Hematopoietic multipotent progenitor cell (in vitro differentiated cells): Measurements from ENCODE around the gene P3R3URF. TPM values are rescaled to one million over a fixed set of nuclear protein-coding genes. Genes with fewer than 3 reads are reported as not detected.

Experiments
- DNase-seq, 3 donors: peaks; one replicate each; pipeline ENCODE4 v3.0.0-alpha.2; 2011 to 2015; ENCODE audit warnings: low read depth in 2 of 3, low spot score in 2 of 3
- total RNA-seq: library from RNA; depleted of rRNA; stranded (reverse); fragments of >200 nt; gene quantifications from one replicate; pipeline ENCODE4 v1.2.3, GENCODE V29; 2012

The P3R3URF gene
- total RNA-seq, 1 donor: not detected

- no peak for DNase-seq
These were observed 18.4 kb upstream of the P3R3URF start for GRCh38 chr1:46194641-46195193.

- no peak for DNase-seq
These were observed 17.8 kb upstream of the P3R3URF start for GRCh38 chr1:46193984-46194570.

- no peak for DNase-seq
These were observed 17.0 kb upstream of the P3R3URF start for GRCh38 chr1:46193285-46193684.

- DNase-seq: no peak
These were observed 15.9 kb upstream of the P3R3URF start for GRCh38 chr1:46192171-46192570.

- no peak for DNase-seq
These were observed 14.9 kb upstream of the P3R3URF start for GRCh38 chr1:46191033-46191701.

GRCh38 chr1:46190539-46190938 lies 14.3 kb upstream of the P3R3URF start:
- no peak for DNase-seq

GRCh38 chr1:46188295-46189030 lies 12.2 kb upstream of the P3R3URF start:
- no peak for DNase-seq

- DNase-seq: no peak
These were observed 11.0 kb upstream of the P3R3URF start for GRCh38 chr1:46187106-46187869.

GRCh38 chr1:46186076-46186475 lies 9.8 kb upstream of the P3R3URF start:
- DNase-seq: no peak

GRCh38 chr1:46184920-46185658 lies 8.8 kb upstream of the P3R3URF start:
- no peak for DNase-seq

- DNase-seq: peak in 1 of 3 donors; percentile 65
These were observed 7.8 kb upstream of the P3R3URF start for GRCh38 chr1:46183926-46184557.

- DNase-seq: no peak
These were observed 7.0 kb upstream of the P3R3URF start for GRCh38 chr1:46183079-46183847.

GRCh38 chr1:46181343-46182260 lies 5.3 kb upstream of the P3R3URF start:
- no peak for DNase-seq

- no peak for DNase-seq
These were observed 3.9 kb upstream of the P3R3URF start for GRCh38 chr1:46180082-46180616.

- DNase-seq: peak; percentile 52 to 80 (median 61)
These were observed 3.1 kb upstream of the P3R3URF start for GRCh38 chr1:46179138-46180081.

GRCh38 chr1:46175243-46175642 lies 1.0 kb downstream of the P3R3URF start:
- no peak for DNase-seq
